ENCODE measurements around the gene NPHP4.

NPHP4 gene

DNA sequence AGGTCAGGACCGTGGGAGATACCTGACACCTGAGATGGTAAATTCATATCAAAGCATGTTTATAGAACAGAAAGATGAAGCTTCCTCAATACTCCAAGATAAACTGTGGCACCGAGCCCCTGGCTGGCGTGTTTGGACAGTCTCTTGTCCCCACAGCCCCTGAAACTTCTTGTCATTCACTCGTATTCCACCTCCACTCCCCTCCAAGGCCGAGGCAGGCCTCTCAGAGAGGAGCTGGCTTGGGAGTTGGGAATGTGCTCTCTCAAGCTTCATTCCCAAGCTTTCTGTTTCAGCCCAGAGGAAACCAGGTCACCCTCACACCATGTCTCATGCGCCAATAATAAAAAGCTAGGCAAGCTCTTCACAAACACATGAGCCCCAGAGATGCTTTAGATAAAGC, 86.1 kb downstream of the NPHP4 start:
- TF ChIP-seq, protein P1, sequence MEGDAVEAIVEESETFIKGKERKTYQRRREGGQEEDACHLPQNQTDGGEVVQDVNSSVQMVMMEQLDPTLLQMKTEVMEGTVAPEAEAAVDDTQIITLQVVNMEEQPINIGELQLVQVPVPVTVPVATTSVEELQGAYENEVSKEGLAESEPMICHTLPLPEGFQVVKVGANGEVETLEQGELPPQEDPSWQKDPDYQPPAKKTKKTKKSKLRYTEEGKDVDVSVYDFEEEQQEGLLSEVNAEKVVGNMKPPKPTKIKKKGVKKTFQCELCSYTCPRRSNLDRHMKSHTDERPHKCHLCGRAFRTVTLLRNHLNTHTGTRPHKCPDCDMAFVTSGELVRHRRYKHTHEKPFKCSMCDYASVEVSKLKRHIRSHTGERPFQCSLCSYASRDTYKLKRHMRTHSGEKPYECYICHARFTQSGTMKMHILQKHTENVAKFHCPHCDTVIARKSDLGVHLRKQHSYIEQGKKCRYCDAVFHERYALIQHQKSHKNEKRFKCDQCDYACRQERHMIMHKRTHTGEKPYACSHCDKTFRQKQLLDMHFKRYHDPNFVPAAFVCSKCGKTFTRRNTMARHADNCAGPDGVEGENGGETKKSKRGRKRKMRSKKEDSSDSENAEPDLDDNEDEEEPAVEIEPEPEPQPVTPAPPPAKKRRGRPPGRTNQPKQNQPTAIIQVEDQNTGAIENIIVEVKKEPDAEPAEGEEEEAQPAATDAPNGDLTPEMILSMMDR (IDR thresholded peaks at IDR 0.05; ENCODE audit: unreplicated experiment in 3 of 3), result no peak
- no peak overlapping the region for H3K4me3 Mint-ChIP-seq
- no peaks in the 10 kb centered on the region for H3K9me3 Mint-ChIP-seq
- H3K36me3 Mint-ChIP-seq (ENCODE audit: low read depth), result peaks cover 26% of the 10 kb centered on the region
- no peak overlapping the region for H3K27ac Mint-ChIP-seq
- no peaks in the 10 kb centered on the region for H3K27me3 Mint-ChIP-seq (ENCODE audit: low read depth)
- H3K4me1 Mint-ChIP-seq, result no peaks in the 10 kb centered on the region

DNA sequence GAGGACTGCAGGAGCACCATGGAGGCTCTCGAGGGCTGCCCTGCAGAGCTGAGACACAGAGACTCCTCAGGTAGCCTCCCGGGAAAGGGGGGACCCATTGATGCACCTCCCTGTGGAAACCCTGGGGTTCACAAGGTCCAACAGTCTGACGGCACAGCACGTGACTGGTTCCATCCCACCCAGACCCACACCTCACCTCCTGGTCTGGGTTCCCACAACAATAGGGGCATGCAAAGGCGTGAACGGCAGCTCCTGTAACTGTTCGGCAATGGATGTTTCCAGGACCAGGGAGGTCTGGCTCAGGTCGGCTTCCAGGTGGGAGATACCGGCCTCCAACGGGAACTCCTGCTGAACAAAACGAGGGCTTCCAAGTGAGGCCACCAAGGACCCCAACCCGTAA, 86.8 kb downstream of the NPHP4 start:
- TF ChIP-seq, protein P1 (IDR thresholded peaks at IDR 0.05; ENCODE audit: unreplicated experiment in 3 of 3), result no peak
- H3K4me1 Mint-ChIP-seq, result no peaks in the 10 kb centered on the region

GRCh38 chr1:5904551-5904950, 87.7 kb downstream of the NPHP4 start:
- Mint-ChIP-seq H3K27me3 (ENCODE audit: low read depth) (no peaks in the 10 kb centered on the region), H3K4me3 (no peak overlapping the region), H3K9me3 (no peaks in the 10 kb centered on the region), H3K27ac (no peak overlapping the region), H3K4me1 (no peaks in the 10 kb centered on the region), H3K36me3 (ENCODE audit: low read depth) (peaks cover 33% of the 10 kb centered on the region)
- TF ChIP-seq, protein P1 (IDR thresholded peaks at IDR 0.05; ENCODE audit: unreplicated experiment in 3 of 3), result no peak

More for the DNA sequence above, 86.8 kb downstream of the NPHP4 start:
- H3K27ac Mint-ChIP-seq, result no peak overlapping the region
- no peaks in the 10 kb centered on the region for H3K9me3 Mint-ChIP-seq
- H3K27me3 Mint-ChIP-seq (ENCODE audit: low read depth), result no peaks in the 10 kb centered on the region
- no peak overlapping the region for H3K4me3 Mint-ChIP-seq
- H3K36me3 Mint-ChIP-seq (ENCODE audit: low read depth), result peaks cover 26% of the 10 kb centered on the region

DNA sequence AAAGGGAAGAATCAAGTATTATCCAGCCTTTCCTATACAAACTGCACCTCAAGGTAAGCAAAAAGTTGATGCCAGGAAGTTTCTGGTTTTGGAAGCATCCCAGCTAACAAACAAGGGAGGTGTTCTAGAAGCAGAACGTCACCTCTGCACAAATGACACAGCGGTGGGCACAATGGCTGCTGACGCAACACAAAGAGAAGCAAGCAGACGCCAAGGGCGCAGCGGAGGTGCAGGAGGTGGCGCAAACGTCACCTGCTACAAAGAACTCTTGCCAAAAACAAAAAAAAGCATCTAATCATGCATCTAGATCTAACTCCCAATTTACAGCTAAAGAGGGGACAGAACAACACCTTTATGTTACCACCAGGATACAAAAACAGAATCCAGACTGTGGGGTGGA, 88.5 kb downstream of the NPHP4 start:
- H3K4me1 Mint-ChIP-seq, result no peaks in the 10 kb centered on the region
- peaks cover 35% of the 10 kb centered on the region for H3K36me3 Mint-ChIP-seq (ENCODE audit: low read depth)
- H3K27ac Mint-ChIP-seq, result no peak overlapping the region
- H3K4me3 Mint-ChIP-seq, result no peak overlapping the region
- TF ChIP-seq, protein P1 (IDR thresholded peaks at IDR 0.05; ENCODE audit: unreplicated experiment in 3 of 3), result no peak
- no peaks in the 10 kb centered on the region for H3K27me3 Mint-ChIP-seq (ENCODE audit: low read depth)
- no peaks in the 10 kb centered on the region for H3K9me3 Mint-ChIP-seq

- no peak overlapping the region for H3K4me3 Mint-ChIP-seq
- H3K9me3 Mint-ChIP-seq, result no peaks in the 10 kb centered on the region
- H3K36me3 Mint-ChIP-seq (ENCODE audit: low read depth), result peaks cover 35% of the 10 kb centered on the region
- H3K27me3 Mint-ChIP-seq (ENCODE audit: low read depth), result no peaks in the 10 kb centered on the region
- no peaks in the 10 kb centered on the region for H3K4me1 Mint-ChIP-seq
- no peak overlapping the region for H3K27ac Mint-ChIP-seq
- TF ChIP-seq, protein P1 (IDR thresholded peaks at IDR 0.05; ENCODE audit: unreplicated experiment in 3 of 3), result no peak
Observed at GRCh38 chr1:5903031-5903430, 89.2 kb downstream of the NPHP4 start.

DNA sequence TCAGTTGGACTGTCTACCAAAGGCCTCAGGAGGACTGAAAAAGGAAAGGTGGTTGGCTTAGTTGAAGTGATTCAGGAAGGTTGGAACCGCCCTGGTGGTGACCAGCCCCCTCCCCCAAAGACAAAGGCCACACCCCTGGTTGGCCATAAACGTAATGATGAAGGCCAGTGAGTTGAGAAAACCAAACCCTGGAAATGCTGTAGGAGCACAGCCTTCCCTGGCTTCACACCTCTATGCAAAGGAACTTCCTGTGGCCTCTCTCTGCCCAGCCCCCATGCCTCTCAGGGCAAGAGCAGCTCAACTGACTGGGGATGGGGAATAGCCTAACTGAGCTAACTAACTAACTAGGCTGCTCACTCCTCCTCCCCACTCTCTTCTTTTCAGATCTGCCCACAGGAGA, 90.4 kb downstream of the NPHP4 start:
- Mint-ChIP-seq H3K9me3 (no peaks in the 10 kb centered on the region), H3K4me1 (no peaks in the 10 kb centered on the region), H3K36me3 (ENCODE audit: low read depth) (peaks cover 47% of the 10 kb centered on the region), H3K27ac (no peak overlapping the region), H3K4me3 (no peak overlapping the region), H3K27me3 (ENCODE audit: low read depth) (no peaks in the 10 kb centered on the region)
- TF ChIP-seq, protein P1 (IDR thresholded peaks at IDR 0.05; ENCODE audit: unreplicated experiment in 3 of 3), result no peak

Data from nephron (organoid).